ENCODE data around the gene ANKRD12. TPM values are rescaled to one million over a fixed set of nuclear protein-coding genes. Genes with fewer than 3 reads are reported as not detected.
A peak's percentile ranks its signal among the peaks of the same experiment; 100 is the strongest.

The ANKRD12 gene
- polyA plus RNA-seq, 1 experiment: 10.4 TPM

- ChIA-PET POLR2A (interaction anchor here (1.0 to 1.5 kb wide), 4 partner anchors 28 to 233 kb away, joined by 3 to 5 read pairs (median 3); partner anchors contain the start of gene TWSG1), CTCF (interaction anchor here (0.6 kb wide), 1 partner anchor 9 kb away, joined by 4 read pairs; no protein-coding TSS in a partner anchor)
- Histone ChIP-seq H3K4me3 (ENCODE audit: low read depth, low read length) (peak overlapping the region; percentile 73), H3K27ac (ENCODE audit: low read depth, low read length) (peak overlapping the region; percentile 42), H3K9me3 (ENCODE audit: control insufficient read depth, insufficient read depth, low read length) (peaks cover 3% of the 10 kb centered on the region; the same call in 1 of the 2 replicates), H3K27me3 (ENCODE audit: control insufficient read depth, insufficient read depth, low read length) (no peaks in the 10 kb centered on the region)
- TF ChIP-seq CTCF (IDR thresholded peaks at IDR 0.05; ENCODE audit: low read depth, low read length): no peak
- no peak for DNase-seq (ENCODE audit: low read depth, low spot score)
These were observed 34.7 kb upstream of the ANKRD12 start for GRCh38 chr18:9101730-9102507.

- CTCF ChIA-PET: interaction anchor here (1.0 to 1.6 kb wide), 2 partner anchors 12 to 29 kb away, joined by 3 to 5 read pairs; no protein-coding TSS in a partner anchor
These were observed 33.8 kb upstream of the ANKRD12 start, which contains the start of gene NDUFV2 for GRCh38 chr18:9102508-9103375. Gene NDUFV2 (plus strand): TSS chr18:9102699. CDS start chr18:9102744, 45 bp downstream.

GRCh38 chr18:9103376-9103873 is 33.2 kb upstream of the ANKRD12 start:
- Histone ChIP-seq H3K27me3 (ENCODE audit: control insufficient read depth, insufficient read depth, low read length) (no peaks in the 10 kb centered on the region), H3K27ac (ENCODE audit: low read depth, low read length) (no peak overlapping the region), H3K9me3 (ENCODE audit: control insufficient read depth, insufficient read depth, low read length) (peaks cover 3% of the 10 kb centered on the region; the same call in 1 of the 2 replicates), H3K4me3 (ENCODE audit: low read depth, low read length) (peak overlapping the region; percentile 83)
- ChIA-PET CTCF (interaction anchor here (0.6 to 1.6 kb wide), 3 partner anchors 10 to 30 kb away, joined by 3 to 5 read pairs (median 3); no protein-coding TSS in a partner anchor), POLR2A (interaction anchor here (0.5 to 2.3 kb wide), 4 partner anchors 8 to 438 kb away, joined by 3 to 11 read pairs (median 3); partner anchors contain the start of gene ANKRD12)
- no peak for DNase-seq (ENCODE audit: low read depth, low spot score)
- no peak for TF ChIP-seq CTCF (IDR thresholded peaks at IDR 0.05; ENCODE audit: low read depth, low read length)

More at GRCh38 chr18:9102508-9103375, 33.8 kb upstream of the ANKRD12 start, which contains the start of gene NDUFV2:
- peak; percentile 80 for DNase-seq (ENCODE audit: low read depth, low spot score)
- peak within 1 kb of the TSS; percentile 83 for H3K4me3 ChIP-seq (ENCODE audit: low read depth, low read length)
- POLR2A ChIA-PET: interaction anchor here (0.5 to 2.3 kb wide), 5 partner anchors 9 to 86 kb away, joined by 3 to 11 read pairs (median 3); partner anchors contain the start of gene ANKRD12
- no peak for TF ChIP-seq CTCF (IDR thresholded peaks at IDR 0.05; ENCODE audit: low read depth, low read length)
- H3K27me3 ChIP-seq (ENCODE audit: control insufficient read depth, insufficient read depth, low read length): no peaks in the 10 kb centered on the region
- peak within 1 kb of the TSS; percentile 83 for H3K27ac ChIP-seq (ENCODE audit: low read depth, low read length)
- H3K9me3 ChIP-seq (ENCODE audit: control insufficient read depth, insufficient read depth, low read length): peaks cover 3% of the 10 kb centered on the region; the same call in 1 of the 2 replicates

GRCh38 chr18:9104244-9104901 is 32.2 kb upstream of the ANKRD12 start:
- DNase-seq (ENCODE audit: low read depth, low spot score): no peak
- CTCF ChIA-PET: interaction anchor here (1.6 kb wide), 1 partner anchor 31 kb away, joined by 5 read pairs; no protein-coding TSS in a partner anchor
- Histone ChIP-seq H3K27me3 (ENCODE audit: control insufficient read depth, insufficient read depth, low read length) (no peaks in the 10 kb centered on the region), H3K9me3 (ENCODE audit: control insufficient read depth, insufficient read depth, low read length) (peaks cover 3% of the 10 kb centered on the region; the same call in 1 of the 2 replicates), H3K27ac (ENCODE audit: low read depth, low read length) (no peak overlapping the region), H3K4me3 (ENCODE audit: low read depth, low read length) (peak overlapping the region; percentile 83)
- TF ChIP-seq CTCF (IDR thresholded peaks at IDR 0.05; ENCODE audit: low read depth, low read length): no peak
- POLR2A ChIA-PET: interaction anchor here (0.7 to 2.3 kb wide), 3 partner anchors 12 to 86 kb away, joined by 6 to 11 read pairs (median 8); partner anchors contain the start of gene ANKRD12
